ENCODE data around the gene ASB3. TPM values are rescaled to one million over a fixed set of nuclear protein-coding genes. Genes with fewer than 3 reads are reported as not detected.

Gene ASB3
- total RNA-seq, 1 donor from 2014 or later, result 11.8 TPM

GRCh38 chr2:53786352-53786704 lies 425 bp downstream of the ASB3 start:
- no peak for DNase-seq (ENCODE audit: low read depth)
- peak overlapping the region; percentile 78 for H3K4me3 ChIP-seq (ENCODE audit: low read depth, low read length)
- TF ChIP-seq CTCF (conservative IDR thresholded peaks at IDR 0.05; ENCODE audit: low read depth, low read length), result no peak

GRCh38 chr2:53785366-53785765 lies 1.4 kb downstream of the ASB3 start:
- H3K4me3 ChIP-seq (ENCODE audit: low read depth, low read length), result peak overlapping the region; percentile 78
- TF ChIP-seq CTCF (conservative IDR thresholded peaks at IDR 0.05; ENCODE audit: low read depth, low read length), result no peak
- no peak for DNase-seq (ENCODE audit: low read depth)

- no peak for TF ChIP-seq CTCF (conservative IDR thresholded peaks at IDR 0.05; ENCODE audit: low read depth, low read length)
- no peak overlapping the region for H3K4me3 ChIP-seq (ENCODE audit: low read depth, low read length)
- DNase-seq (ENCODE audit: low read depth), result no peak
Observed at GRCh38 chr2:53784436-53784835, 2.3 kb downstream of the ASB3 start.

- no peak for DNase-seq (ENCODE audit: low read depth)
Observed at GRCh38 chr2:53782676-53783075, 4.1 kb downstream of the ASB3 start.

GRCh38 chr2:53780056-53780455 lies 6.7 kb downstream of the ASB3 start:
- DNase-seq (ENCODE audit: low read depth), result no peak
- no peak for TF ChIP-seq CTCF (conservative IDR thresholded peaks at IDR 0.05; ENCODE audit: low read depth, low read length)
- H3K4me3 ChIP-seq (ENCODE audit: low read depth, low read length), result no peak overlapping the region

More at GRCh38 chr2:53782676-53783075, 4.1 kb downstream of the ASB3 start:
- no peak overlapping the region for H3K4me3 ChIP-seq (ENCODE audit: low read depth, low read length)
- TF ChIP-seq CTCF (conservative IDR thresholded peaks at IDR 0.05; ENCODE audit: low read depth, low read length), result no peak

GRCh38 chr2:53778536-53779162 lies 8.1 kb downstream of the ASB3 start:
- no peak for DNase-seq (ENCODE audit: low read depth)
- TF ChIP-seq CTCF (conservative IDR thresholded peaks at IDR 0.05; ENCODE audit: low read depth, low read length), result no peak
- H3K4me3 ChIP-seq (ENCODE audit: low read depth, low read length), result no peak overlapping the region

GRCh38 chr2:53777134-53777533 lies 9.6 kb downstream of the ASB3 start:
- no peak overlapping the region for H3K4me3 ChIP-seq (ENCODE audit: low read depth, low read length)
- TF ChIP-seq CTCF (conservative IDR thresholded peaks at IDR 0.05; ENCODE audit: low read depth, low read length), result no peak
- DNase-seq (ENCODE audit: low read depth), result no peak
